GM10266 (cell line): Measurements from ENCODE around the gene ZGPAT.

Experiments used
- DNase-seq: peaks from one replicate; pipeline ENCODE4 v3.0.0; 2012; ENCODE audit errors: extremely low spot score
- TF ChIP-seq, protein P1 (sequence below): IDR thresholded peaks from 2 replicates; pipeline ENCODE4 v1.5.1; 2012; ENCODE audit warnings: mild to moderate bottlenecking, low read depth; ENCODE audit not compliant: control insufficient read depth, insufficient read depth; ENCODE audit errors: missing control alignments

The ZGPAT gene

DNA sequence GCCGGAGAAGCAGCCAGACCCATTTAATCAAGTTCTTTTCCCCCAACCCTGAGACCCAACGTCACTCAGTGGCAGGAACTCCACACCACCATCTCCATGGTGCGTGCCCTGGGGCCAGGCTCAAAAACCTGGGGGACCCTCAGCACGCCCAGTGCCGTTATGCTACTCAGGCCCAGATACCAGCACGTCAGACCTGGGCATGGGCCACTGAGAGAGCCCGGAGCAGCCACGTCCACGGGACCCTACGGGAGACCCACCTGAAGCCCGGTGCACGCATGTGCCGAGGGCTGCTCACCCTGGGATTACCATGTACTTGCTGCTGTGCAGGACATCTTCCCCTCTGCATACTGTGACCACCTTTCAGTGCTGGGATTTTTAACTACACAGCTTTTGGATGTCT lies 45.5 kb downstream of the ZGPAT start:
- TF ChIP-seq, protein P1, sequence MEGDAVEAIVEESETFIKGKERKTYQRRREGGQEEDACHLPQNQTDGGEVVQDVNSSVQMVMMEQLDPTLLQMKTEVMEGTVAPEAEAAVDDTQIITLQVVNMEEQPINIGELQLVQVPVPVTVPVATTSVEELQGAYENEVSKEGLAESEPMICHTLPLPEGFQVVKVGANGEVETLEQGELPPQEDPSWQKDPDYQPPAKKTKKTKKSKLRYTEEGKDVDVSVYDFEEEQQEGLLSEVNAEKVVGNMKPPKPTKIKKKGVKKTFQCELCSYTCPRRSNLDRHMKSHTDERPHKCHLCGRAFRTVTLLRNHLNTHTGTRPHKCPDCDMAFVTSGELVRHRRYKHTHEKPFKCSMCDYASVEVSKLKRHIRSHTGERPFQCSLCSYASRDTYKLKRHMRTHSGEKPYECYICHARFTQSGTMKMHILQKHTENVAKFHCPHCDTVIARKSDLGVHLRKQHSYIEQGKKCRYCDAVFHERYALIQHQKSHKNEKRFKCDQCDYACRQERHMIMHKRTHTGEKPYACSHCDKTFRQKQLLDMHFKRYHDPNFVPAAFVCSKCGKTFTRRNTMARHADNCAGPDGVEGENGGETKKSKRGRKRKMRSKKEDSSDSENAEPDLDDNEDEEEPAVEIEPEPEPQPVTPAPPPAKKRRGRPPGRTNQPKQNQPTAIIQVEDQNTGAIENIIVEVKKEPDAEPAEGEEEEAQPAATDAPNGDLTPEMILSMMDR, result no peak
- no peak for DNase-seq

DNA sequence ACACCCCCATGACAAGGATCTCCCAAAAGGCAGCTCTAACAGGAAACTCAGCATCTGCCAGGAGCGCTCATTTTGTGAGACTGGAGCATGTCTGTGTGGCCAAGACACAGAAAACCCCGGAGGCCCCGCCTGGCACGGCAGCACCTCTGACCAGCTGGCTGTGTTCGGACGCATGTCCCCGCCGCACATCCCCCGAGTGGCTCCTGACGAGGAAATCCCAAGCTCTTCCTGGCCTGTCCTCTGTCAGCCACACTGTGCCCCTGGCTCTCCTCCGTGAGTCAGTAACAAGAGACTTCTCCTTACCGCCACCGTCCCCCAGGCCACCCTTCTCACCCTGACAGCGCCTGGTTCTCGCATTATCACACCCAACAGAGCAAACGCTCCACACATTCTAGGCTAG lies 46.2 kb downstream of the ZGPAT start:
- TF ChIP-seq, protein P1, result no peak
- no peak for DNase-seq

DNA sequence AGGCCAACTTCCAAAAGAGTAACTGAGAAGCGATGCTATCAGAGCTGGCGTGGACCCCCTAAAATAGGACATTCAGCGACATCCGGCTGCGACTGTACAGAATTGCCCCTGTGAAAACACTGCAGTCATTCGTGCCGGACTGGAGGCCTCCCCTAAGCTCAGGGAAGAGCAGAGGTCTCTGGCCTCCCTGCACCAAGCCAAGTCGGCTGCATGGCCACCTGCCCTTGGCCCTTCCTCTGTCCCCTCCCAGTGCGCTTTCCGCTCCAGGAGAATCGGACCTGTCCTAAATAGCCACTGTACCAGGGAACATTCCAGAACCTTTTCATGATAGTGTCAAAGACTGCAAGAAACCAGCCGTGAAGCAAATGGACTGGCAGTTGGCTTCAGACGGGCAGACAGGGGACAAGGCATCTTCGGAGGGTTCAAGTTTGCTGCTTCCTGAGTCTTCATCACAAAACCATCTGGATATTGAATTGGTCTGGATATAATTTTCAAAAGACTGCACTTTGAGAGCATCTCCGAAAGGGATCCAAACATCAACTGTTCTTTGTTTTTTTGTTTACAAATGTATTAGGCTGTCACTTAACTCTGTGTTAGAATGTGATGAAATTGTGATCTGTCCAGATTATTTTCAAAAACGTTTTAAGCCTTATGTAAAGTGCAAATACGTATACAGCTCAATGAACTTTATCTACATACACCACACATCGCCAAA lies 48.3 kb downstream of the ZGPAT start:
- TF ChIP-seq, protein P1, result no peak
- DNase-seq, result no peak

DNA sequence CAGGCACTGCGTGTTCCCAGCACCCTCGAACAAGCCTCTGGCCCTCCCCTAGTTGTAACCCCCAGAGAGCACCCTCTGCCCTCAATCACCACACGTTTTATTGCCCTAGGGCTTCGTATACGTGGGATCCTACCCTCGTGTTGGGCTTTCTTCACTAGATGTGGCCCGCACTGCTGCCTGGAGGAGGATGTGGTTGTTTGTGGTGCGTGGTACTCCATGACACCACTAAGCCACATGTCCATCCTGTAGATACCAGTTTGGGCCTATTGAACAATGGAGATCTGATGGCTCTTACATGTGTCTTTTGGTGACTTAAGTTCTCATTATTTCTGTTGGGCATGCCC lies 48.8 kb downstream of the ZGPAT start:
- DNase-seq, result no peak
- TF ChIP-seq, protein P1, result no peak

DNA sequence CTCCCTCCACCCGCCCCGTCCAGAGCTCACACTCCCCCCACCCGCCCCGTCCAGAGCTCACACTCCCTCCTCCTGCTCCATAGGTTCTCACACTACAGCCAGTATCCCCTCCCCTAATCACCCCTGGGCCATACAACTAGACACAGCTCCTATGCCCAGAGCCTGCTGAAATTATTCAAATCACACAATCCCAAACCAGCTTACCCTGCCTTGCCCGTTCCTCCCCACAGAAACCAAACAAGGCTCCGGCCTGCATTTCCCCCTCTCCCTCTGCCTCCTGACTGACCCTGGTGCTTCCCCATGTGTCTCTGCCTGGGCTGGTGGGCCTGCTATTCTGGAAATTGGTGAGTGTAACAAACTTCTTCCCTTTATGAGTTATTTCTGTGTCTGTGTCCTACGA lies 50.3 kb downstream of the ZGPAT start:
- DNase-seq, result no peak
- TF ChIP-seq, protein P1, result no peak

DNA sequence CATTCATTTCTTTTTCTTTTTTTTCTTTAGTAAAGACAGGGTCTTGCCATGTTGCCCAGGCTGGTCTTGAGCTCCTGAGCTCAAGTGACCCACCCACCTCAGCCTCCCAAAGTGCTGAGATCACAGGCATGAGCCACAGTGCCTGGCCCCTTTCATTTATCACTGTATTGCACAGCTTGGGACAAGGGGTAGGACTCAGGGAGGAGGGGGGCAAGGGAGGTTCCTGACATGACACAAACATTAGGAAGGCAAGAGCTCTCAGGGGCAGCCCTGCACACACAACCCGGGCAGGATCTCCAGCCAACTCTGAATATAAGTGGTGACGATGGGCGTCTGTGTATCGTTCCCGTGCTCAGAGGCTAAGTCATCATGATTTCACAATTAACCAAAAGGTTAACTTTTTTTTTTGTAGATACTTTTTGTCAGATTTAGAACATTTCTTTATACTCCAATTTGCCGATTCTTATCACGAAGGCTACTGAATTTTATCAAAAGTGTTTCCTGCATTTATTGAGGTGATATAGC lies 51.6 kb downstream of the ZGPAT start:
- TF ChIP-seq, protein P1, result no peak

DNA sequence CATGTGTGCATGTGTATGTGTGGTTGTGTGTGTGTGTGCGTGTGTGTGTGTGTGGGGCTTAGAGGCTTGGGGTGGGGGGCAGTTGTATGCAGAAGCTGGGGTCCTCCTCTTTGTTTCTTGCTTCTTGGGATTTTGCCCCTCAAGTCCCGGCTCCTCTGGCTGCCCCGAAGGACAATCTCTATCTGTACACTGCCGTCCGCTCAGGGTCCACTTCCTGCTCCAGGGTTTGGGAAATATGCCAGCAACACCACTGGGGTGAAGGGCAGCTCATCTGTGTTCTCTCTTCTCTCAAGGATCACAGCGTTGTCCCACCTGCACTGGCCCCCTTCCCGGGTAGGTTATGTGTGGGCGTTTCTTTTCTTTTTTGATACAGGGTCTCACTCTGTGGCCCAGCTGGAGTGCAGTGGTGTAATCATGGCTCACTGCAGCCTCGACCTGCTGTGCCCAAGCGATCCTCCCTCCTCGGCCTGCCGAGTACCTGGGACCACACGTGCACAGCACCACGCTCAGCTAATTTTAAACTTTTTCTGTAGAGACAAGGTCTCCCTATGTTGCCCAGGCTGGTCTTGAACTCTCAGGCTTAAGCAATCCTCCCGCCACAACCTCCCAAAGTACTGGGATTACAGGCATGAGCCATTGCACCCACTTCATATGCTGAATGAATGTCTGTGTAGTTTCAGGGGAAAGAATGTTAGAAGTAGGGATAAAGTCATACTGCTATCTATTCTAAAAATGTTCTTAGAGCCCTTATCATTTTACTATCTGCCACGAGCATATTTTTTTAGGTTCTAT lies 57.4 kb downstream of the ZGPAT start:
- no peak for DNase-seq
- TF ChIP-seq, protein P1, result no peak

More for the DNA sequence above, 51.6 kb downstream of the ZGPAT start:
- no peak for DNase-seq
